ENCODE measurements around the gene TBC1D22A. TPM values are rescaled to one million over a fixed set of nuclear protein-coding genes. Genes with fewer than 3 reads are reported as not detected.

The TBC1D22A gene
- total RNA-seq, 1 experiment from 2014 or later: 14.3 TPM

DNA sequence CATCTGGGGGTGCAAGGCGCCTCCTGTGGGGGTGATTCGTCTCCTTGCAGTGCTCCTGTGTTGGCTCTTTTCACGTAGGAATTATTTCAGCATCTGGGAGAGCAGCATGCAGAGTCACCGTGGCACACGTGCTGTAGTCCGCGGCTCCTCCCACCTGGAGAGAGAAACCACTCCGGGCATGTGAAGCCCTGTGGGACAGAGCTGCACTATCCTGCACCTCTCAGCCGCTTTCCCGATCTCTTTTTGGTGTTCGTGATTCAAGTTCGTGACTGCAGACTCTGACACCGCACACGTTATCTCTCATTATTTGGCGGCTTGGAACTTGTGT is 394.6 kb downstream of the TBC1D22A start:
- Histone ChIP-seq H3K4me3 (ENCODE audit: low read length) (no peak overlapping the region), H3K9me3 (ENCODE audit: low read length) (no peaks in the 10 kb centered on the region), H3F3A (ENCODE audit: low read length, unreplicated experiment) (no peaks in the 10 kb centered on the region), H3K4me1 (ENCODE audit: insufficient read depth, low read length) (peaks cover 14% of the 10 kb centered on the region; the same call in 1 of the 2 replicates), H3K4me2 (ENCODE audit: low read length) (no peak overlapping the region), H3K9ac (ENCODE audit: low read length) (no peak overlapping the region), H3K27ac (ENCODE audit: low read length) (no peak overlapping the region), H3K79me2 (ENCODE audit: low read length) (no peaks in the 10 kb centered on the region), H3K27me3 (ENCODE audit: low read length) (no peaks in the 10 kb centered on the region), H4K20me1 (ENCODE audit: low read length) (no peaks in the 10 kb centered on the region), H3K36me3 (ENCODE audit: low read depth, low read length) (no peaks in the 10 kb centered on the region), H3K9me2 (replicated peaks; ENCODE audit: low read length) (no peaks in the 10 kb centered on the region), H2AFZ (ENCODE audit: low read length) (no peak overlapping the region)
- POLR2A ChIA-PET (ENCODE audit: unreplicated experiment): no interaction called here
- intact Hi-C loops (cut with micrococcal nuclease): no loop called here
- no TSS peak for BruUV-seq (replicated peaks)
- ATAC-seq (no peak), DNase-seq (no peak)
- CTCF ChIA-PET: interaction anchor here (0.6 kb wide), 1 partner anchor 269 kb away, joined by 3 read pairs; no protein-coding TSS in a partner anchor
- TF ChIP-seq, protein P1, sequence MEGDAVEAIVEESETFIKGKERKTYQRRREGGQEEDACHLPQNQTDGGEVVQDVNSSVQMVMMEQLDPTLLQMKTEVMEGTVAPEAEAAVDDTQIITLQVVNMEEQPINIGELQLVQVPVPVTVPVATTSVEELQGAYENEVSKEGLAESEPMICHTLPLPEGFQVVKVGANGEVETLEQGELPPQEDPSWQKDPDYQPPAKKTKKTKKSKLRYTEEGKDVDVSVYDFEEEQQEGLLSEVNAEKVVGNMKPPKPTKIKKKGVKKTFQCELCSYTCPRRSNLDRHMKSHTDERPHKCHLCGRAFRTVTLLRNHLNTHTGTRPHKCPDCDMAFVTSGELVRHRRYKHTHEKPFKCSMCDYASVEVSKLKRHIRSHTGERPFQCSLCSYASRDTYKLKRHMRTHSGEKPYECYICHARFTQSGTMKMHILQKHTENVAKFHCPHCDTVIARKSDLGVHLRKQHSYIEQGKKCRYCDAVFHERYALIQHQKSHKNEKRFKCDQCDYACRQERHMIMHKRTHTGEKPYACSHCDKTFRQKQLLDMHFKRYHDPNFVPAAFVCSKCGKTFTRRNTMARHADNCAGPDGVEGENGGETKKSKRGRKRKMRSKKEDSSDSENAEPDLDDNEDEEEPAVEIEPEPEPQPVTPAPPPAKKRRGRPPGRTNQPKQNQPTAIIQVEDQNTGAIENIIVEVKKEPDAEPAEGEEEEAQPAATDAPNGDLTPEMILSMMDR (conservative IDR thresholded peaks at IDR 0.05; ENCODE audit: low read depth, low read length): no peak
- TF ChIP-seq EZH2 (IDR thresholded peaks at IDR 0.05; ENCODE audit: low read length, unreplicated experiment) (no peak), EZH2phosphoT487 (IDR thresholded peaks at IDR 0.05; ENCODE audit: borderline replicate concordance, low read length) (no peak)

DNA sequence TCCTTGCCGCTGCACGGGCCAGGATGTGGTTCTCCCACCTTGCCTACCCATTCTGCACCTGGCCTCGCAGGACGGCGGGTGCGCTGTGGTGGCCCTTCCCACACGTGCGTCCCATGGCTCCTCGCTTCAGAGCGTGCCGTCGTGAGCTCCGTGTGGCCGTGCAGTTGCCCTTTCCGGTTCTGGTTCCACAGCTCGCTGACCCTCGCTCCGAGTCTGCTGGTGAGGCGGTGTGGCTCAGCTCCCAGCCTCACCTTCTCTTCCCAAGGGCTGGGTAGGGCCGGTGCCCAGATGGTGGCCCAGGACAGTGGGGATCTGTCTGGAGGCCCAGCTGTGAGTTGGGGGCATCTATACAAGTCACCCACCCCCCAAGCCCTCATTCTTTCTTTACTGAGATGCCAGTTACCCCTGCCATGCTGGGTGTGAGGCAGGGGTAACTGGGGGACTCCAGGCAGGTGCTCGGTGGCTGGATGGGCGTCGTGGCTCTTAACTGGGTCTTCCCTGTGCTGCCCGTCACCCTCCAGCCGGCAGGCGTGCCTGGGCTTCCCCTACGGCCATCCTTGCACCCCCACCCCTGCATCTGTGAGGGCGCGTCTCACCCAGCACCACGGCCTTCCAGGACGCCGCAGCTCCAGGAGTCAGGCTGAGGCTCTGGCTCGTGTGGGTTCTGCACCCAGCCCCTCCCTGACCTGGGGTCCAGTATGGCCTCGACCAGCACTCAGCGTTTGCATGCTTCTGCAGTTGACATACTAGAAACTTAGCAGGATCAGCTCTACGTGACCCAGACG is 395.2 kb downstream of the TBC1D22A start:
- no TSS peak for BruUV-seq (replicated peaks)
- POLR2A ChIA-PET (ENCODE audit: unreplicated experiment): no interaction called here
- intact Hi-C loops (cut with micrococcal nuclease): no loop called here

DNA sequence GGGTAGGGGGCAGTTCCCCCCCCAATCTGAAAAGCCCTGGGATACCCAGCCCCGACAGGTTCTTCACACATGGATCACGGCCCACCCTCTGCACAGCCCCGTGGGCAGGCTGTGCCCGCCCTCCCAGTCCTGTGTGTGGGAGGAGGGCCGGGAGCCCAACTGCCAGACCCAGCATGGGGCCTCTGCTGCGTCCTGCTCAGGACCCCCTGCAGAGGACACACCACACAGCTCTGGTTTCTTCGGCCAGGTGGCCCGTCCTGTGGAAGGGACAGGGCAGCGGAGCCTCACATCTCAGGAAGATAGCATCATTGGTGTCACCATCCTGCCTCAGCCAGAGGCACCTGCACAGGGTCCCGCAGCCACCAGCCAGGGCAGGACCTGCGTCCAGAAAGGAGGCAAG is 396.0 kb downstream of the TBC1D22A start:
- CTCF ChIA-PET: no interaction called here
- H3K36me3 ChIP-seq (ENCODE audit: low read depth, low read length): no peaks in the 10 kb centered on the region

More for the DNA sequence above, 395.2 kb downstream of the TBC1D22A start:
- Histone ChIP-seq H2AFZ (ENCODE audit: low read length) (no peak overlapping the region), H3F3A (ENCODE audit: low read length, unreplicated experiment) (no peaks in the 10 kb centered on the region), H3K9me3 (ENCODE audit: low read length) (no peaks in the 10 kb centered on the region), H3K4me1 (ENCODE audit: insufficient read depth, low read length) (peaks cover 14% of the 10 kb centered on the region; the same call in 1 of the 2 replicates), H3K79me2 (ENCODE audit: low read length) (no peaks in the 10 kb centered on the region), H3K9ac (ENCODE audit: low read length) (no peak overlapping the region), H3K4me3 (ENCODE audit: low read length) (no peak overlapping the region), H3K27ac (ENCODE audit: low read length) (no peak overlapping the region), H3K4me2 (ENCODE audit: low read length) (no peak overlapping the region), H3K36me3 (ENCODE audit: low read depth, low read length) (no peaks in the 10 kb centered on the region), H3K27me3 (ENCODE audit: low read length) (no peaks in the 10 kb centered on the region), H3K9me2 (replicated peaks; ENCODE audit: low read length) (no peaks in the 10 kb centered on the region), H4K20me1 (ENCODE audit: low read length) (no peaks in the 10 kb centered on the region)
- ATAC-seq (no peak), DNase-seq (no peak)
- TF ChIP-seq, protein P1 (conservative IDR thresholded peaks at IDR 0.05; ENCODE audit: low read depth, low read length): no peak
- CTCF ChIA-PET: interaction anchor here (0.6 kb wide), 1 partner anchor 269 kb away, joined by 3 read pairs; no protein-coding TSS in a partner anchor

More for the DNA sequence above, 396.0 kb downstream of the TBC1D22A start:
- H3F3A ChIP-seq (ENCODE audit: low read length, unreplicated experiment): no peaks in the 10 kb centered on the region
- no peaks in the 10 kb centered on the region for H4K20me1 ChIP-seq (ENCODE audit: low read length)
- no peak overlapping the region for H3K27ac ChIP-seq (ENCODE audit: low read length)
- peaks cover 14% of the 10 kb centered on the region; the same call in 1 of the 2 replicates for H3K4me1 ChIP-seq (ENCODE audit: insufficient read depth, low read length)
- H3K9me2 ChIP-seq (replicated peaks; ENCODE audit: low read length): no peaks in the 10 kb centered on the region
- no peaks in the 10 kb centered on the region for H3K27me3 ChIP-seq (ENCODE audit: low read length)
- H3K9me3 ChIP-seq (ENCODE audit: low read length): no peaks in the 10 kb centered on the region
- no peak overlapping the region for H3K4me3 ChIP-seq (ENCODE audit: low read length)
- ATAC-seq: no peak
- POLR2A ChIA-PET (ENCODE audit: unreplicated experiment): no interaction called here
- DNase-seq: no peak
- intact Hi-C loops (cut with micrococcal nuclease): no loop called here
- no peaks in the 10 kb centered on the region for H3K79me2 ChIP-seq (ENCODE audit: low read length)
- no TSS peak for BruUV-seq (replicated peaks)
- no peak overlapping the region for H2AFZ ChIP-seq (ENCODE audit: low read length)
- H3K9ac ChIP-seq (ENCODE audit: low read length): no peak overlapping the region
- TF ChIP-seq, protein P1 (conservative IDR thresholded peaks at IDR 0.05; ENCODE audit: low read depth, low read length): no peak
- no peak for TF ChIP-seq EZH2 (IDR thresholded peaks at IDR 0.05; ENCODE audit: low read length, unreplicated experiment)
- no peak for TF ChIP-seq EZH2phosphoT487 (IDR thresholded peaks at IDR 0.05; ENCODE audit: borderline replicate concordance, low read length)
- H3K4me2 ChIP-seq (ENCODE audit: low read length): no peak overlapping the region

Measured in PC-3 (cell line).